Loucy (cell line): ENCODE data around the gene GFI1.

Experiments used
- H2AFZ ChIP-seq: fragments of 200-600 bp; sonication (generic); 2 replicates; pipeline ENCODE4 v1.6.0; 2016; ENCODE audit warnings: antibody characterized with exemption, mild to moderate bottlenecking, low read length, moderate library complexity
- H3F3A ChIP-seq: fragments of 200-600 bp; 2 replicates; pipeline ENCODE4 v1.6.0; 2016; ENCODE audit warnings: antibody characterized with exemption, low read depth, mild to moderate bottlenecking
- H3K27me3 ChIP-seq: fragments of 200-600 bp; sonication (generic); 2 replicates; pipeline ENCODE4 v1.6.1; 2014; ENCODE audit warnings: low read length, mild to moderate bottlenecking; ENCODE audit not compliant: insufficient read depth, poor library complexity, severe bottlenecking
- H3K36me3 ChIP-seq: fragments of 200-600 bp; sonication (generic); 2 replicates; pipeline ENCODE4 v1.6.1; 2016; ENCODE audit warnings: low read length; ENCODE audit not compliant: insufficient read depth
- H3K4me1 ChIP-seq: fragments of 200-600 bp; sonication (generic); 2 replicates; pipeline ENCODE4 v1.5.1; 2014; ENCODE audit warnings: low read length, mild to moderate bottlenecking; ENCODE audit not compliant: insufficient read depth, poor library complexity, severe bottlenecking
- H3K4me2 ChIP-seq: fragments of 200-600 bp; sonication (generic); 2 replicates; pipeline ENCODE4 v1.6.0; 2014; ENCODE audit warnings: antibody characterized with exemption, low read length, low read depth, mild to moderate bottlenecking; ENCODE audit not compliant: poor library complexity, severe bottlenecking
- H3K4me3 ChIP-seq: fragments of 200-600 bp; sonication (generic); 2 replicates; pipeline ENCODE4 v1.5.1; 2014; ENCODE audit warnings: low read length, mild to moderate bottlenecking, mixed read lengths; ENCODE audit not compliant: poor library complexity, severe bottlenecking
- H3K79me2 ChIP-seq: fragments of 200-600 bp; sonication (generic); 2 replicates; pipeline ENCODE4 v1.6.1; 2014; ENCODE audit warnings: low read length; ENCODE audit not compliant: insufficient read depth
- H3K9ac ChIP-seq: fragments of 200-600 bp; sonication (generic); 2 replicates; pipeline ENCODE4 v1.6.0; 2014; ENCODE audit warnings: mild to moderate bottlenecking, low read depth, low read length, moderate library complexity; ENCODE audit not compliant: poor library complexity, severe bottlenecking
- H3K9me2 ChIP-seq: fragments of 200-600 bp; sonication (generic); replicated peaks from 2 replicates; pipeline ENCODE4 v1.6.1; 2016; ENCODE audit warnings: low read depth, low read length, mixed read lengths
- H3K9me3 ChIP-seq: fragments of 200-600 bp; sonication (generic); 2 replicates; pipeline ENCODE4 v1.6.1; 2014; ENCODE audit warnings: mild to moderate bottlenecking, antibody characterized with exemption, low read length, low read depth; ENCODE audit not compliant: insufficient read depth
- H4K20me1 ChIP-seq: fragments of 200-600 bp; sonication (generic); 2 replicates; pipeline ENCODE4 v1.6.0; 2014; ENCODE audit warnings: antibody characterized with exemption, low read length, mild to moderate bottlenecking; ENCODE audit not compliant: insufficient read depth, poor library complexity, severe bottlenecking
- EZH2phosphoT487 ChIP-seq: fragments of 200-600 bp; IDR thresholded peaks from 2 replicates; pipeline ENCODE4 v1.6.1; 2018; ENCODE audit warnings: antibody characterized with exemption, mild to moderate bottlenecking, moderate library complexity, borderline replicate concordance
- TF ChIP-seq, protein P1 (sequence below): fragments of 200-600 bp; sonication (generic); conservative IDR thresholded peaks from 2 replicates; pipeline ENCODE4 v1.5.1; 2014; ENCODE audit warnings: mild to moderate bottlenecking, antibody characterized with exemption, low read length

GFI1 gene

DNA sequence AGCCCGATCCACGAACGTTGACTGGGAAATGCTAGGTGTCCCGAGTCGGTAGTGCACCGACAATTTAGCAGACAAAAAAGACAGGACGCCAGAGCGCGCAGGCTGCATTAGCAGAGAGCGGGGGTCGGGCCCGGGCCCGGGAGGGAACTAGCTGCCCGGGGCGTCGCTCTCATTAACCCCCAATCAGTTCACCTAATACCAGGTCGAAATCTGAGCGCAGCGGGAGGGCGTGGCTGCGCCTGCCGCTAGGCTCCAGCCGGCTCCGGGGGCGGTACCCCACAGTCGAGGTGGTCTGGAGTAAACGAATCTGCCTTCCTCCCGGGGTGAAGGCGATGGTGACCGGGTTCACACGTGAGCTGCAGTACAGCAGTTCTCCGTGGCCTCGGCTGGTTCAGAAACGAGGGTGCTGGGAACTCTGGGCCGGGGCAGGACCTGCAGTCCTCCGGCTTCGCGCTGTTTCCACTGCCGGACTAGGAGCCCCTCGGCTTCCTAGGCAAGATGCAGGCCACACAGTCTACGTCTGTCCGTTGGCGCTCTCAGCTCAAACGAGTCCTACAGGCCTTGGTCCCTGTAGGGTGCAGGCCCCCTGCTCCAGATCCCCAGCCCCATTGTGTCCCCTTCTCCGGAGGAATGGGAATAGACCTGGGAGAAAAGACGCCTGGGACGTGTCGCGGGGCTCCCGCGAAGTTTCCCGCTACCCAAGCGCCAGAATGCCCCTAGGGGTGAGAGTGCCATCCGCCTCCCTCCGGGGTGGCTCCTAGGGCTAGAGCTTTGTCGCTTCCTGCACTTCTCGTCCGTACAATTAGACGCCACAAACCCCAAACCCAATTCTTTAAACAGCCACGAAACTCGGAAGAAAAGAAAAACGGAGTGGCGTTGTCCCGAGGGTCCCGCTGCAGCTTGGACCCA lies 2.0 kb downstream of the GFI1 start:
- no peaks in the 10 kb centered on the region for H4K20me1 ChIP-seq
- peak overlapping the region; percentile 96 for H2AFZ ChIP-seq
- peaks cover 3% of the 10 kb centered on the region; the same call in 1 of the 2 replicates for H3K36me3 ChIP-seq
- H3K4me1 ChIP-seq, result peaks cover 18% of the 10 kb centered on the region
- H3K79me2 ChIP-seq, result peaks cover 36% of the 10 kb centered on the region
- H3K27me3 ChIP-seq, result no peaks in the 10 kb centered on the region
- peak overlapping the region; percentile 90 for H3K4me3 ChIP-seq
- H3F3A ChIP-seq, result peaks cover 8% of the 10 kb centered on the region; the same call in 1 of the 2 replicates
- H3K9me3 ChIP-seq, result no peaks in the 10 kb centered on the region
- no peaks in the 10 kb centered on the region for H3K9me2 ChIP-seq
- peak overlapping the region; percentile 95 for H3K4me2 ChIP-seq
- peak overlapping the region; percentile 85 for H3K9ac ChIP-seq
- TF ChIP-seq EZH2phosphoT487, result no peak
- TF ChIP-seq, protein P1, sequence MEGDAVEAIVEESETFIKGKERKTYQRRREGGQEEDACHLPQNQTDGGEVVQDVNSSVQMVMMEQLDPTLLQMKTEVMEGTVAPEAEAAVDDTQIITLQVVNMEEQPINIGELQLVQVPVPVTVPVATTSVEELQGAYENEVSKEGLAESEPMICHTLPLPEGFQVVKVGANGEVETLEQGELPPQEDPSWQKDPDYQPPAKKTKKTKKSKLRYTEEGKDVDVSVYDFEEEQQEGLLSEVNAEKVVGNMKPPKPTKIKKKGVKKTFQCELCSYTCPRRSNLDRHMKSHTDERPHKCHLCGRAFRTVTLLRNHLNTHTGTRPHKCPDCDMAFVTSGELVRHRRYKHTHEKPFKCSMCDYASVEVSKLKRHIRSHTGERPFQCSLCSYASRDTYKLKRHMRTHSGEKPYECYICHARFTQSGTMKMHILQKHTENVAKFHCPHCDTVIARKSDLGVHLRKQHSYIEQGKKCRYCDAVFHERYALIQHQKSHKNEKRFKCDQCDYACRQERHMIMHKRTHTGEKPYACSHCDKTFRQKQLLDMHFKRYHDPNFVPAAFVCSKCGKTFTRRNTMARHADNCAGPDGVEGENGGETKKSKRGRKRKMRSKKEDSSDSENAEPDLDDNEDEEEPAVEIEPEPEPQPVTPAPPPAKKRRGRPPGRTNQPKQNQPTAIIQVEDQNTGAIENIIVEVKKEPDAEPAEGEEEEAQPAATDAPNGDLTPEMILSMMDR, result peak; percentile 48

GRCh38 chr1:92483610-92484471 lies 2.9 kb downstream of the GFI1 start:
- peaks cover 36% of the 10 kb centered on the region for H3K79me2 ChIP-seq
- peaks cover 18% of the 10 kb centered on the region for H3K4me1 ChIP-seq
- no peaks in the 10 kb centered on the region for H3K27me3 ChIP-seq
- H3F3A ChIP-seq, result peaks cover 8% of the 10 kb centered on the region; the same call in 1 of the 2 replicates
- H2AFZ ChIP-seq, result peak overlapping the region; percentile 96
- H3K9me3 ChIP-seq, result no peaks in the 10 kb centered on the region
- TF ChIP-seq, protein P1, result no peak
- TF ChIP-seq EZH2phosphoT487, result no peak
- H3K9me2 ChIP-seq, result no peaks in the 10 kb centered on the region
- no peaks in the 10 kb centered on the region for H4K20me1 ChIP-seq
- H3K36me3 ChIP-seq, result peaks cover 3% of the 10 kb centered on the region; the same call in 1 of the 2 replicates
- H3K9ac ChIP-seq, result peak overlapping the region; percentile 85
- H3K4me2 ChIP-seq, result peak overlapping the region; percentile 95
- peak overlapping the region; percentile 90 for H3K4me3 ChIP-seq

GRCh38 chr1:92482665-92483609 lies 3.8 kb downstream of the GFI1 start:
- peak overlapping the region; percentile 85 for H3K9ac ChIP-seq
- no peaks in the 10 kb centered on the region for H3K27me3 ChIP-seq
- peak overlapping the region; percentile 95 for H3K4me2 ChIP-seq
- TF ChIP-seq EZH2phosphoT487, result no peak
- TF ChIP-seq, protein P1, result no peak
- H2AFZ ChIP-seq, result peak overlapping the region; percentile 96
- no peaks in the 10 kb centered on the region for H3K9me2 ChIP-seq
- no peaks in the 10 kb centered on the region for H4K20me1 ChIP-seq
- peaks cover 3% of the 10 kb centered on the region; the same call in 1 of the 2 replicates for H3K36me3 ChIP-seq
- H3F3A ChIP-seq, result peaks cover 8% of the 10 kb centered on the region; the same call in 1 of the 2 replicates
- peak overlapping the region; percentile 90 for H3K4me3 ChIP-seq
- no peaks in the 10 kb centered on the region for H3K9me3 ChIP-seq
- H3K4me1 ChIP-seq, result peaks cover 26% of the 10 kb centered on the region
- peaks cover 36% of the 10 kb centered on the region for H3K79me2 ChIP-seq
